Activated CD4-positive, alpha-beta T cell treated with anti-CD3 and anti-CD28 coated beads, Interleukin-2, amount 10 ng/mL, durations not matched to agents 7 days and 5 days (primary cell): ENCODE data around the gene CALD1. TPM values are rescaled to one million over a fixed set of nuclear protein-coding genes. Genes with fewer than 3 reads are reported as not detected.

Experiments
- CTCF ChIA-PET: fragments of 350-600 bp; sonication (Branson Sonifier 250); formaldehyde crosslinking; loops from one replicate; lab custom pipeline; 2021; ENCODE audit warnings: antibody characterized with exemption; lab: Charles Lee
- POLR2A ChIA-PET: fragments of 350-600 bp; sonication (Branson Sonifier 250); formaldehyde crosslinking; loops from one replicate; lab custom pipeline; 2021; ENCODE audit warnings: antibody characterized with exemption; lab: Charles Lee
- DNase-seq: peaks from one replicate; pipeline ENCODE4 v3.0.0-alpha.2; 2020
- H3K27ac Mint-ChIP-seq: one replicate; pipeline ENCODE4 v1.8.0; 2021; ENCODE audit warnings: mild to moderate bottlenecking, moderate library complexity, mixed read lengths
- H3K27me3 Mint-ChIP-seq: one replicate; pipeline ENCODE4 v1.8.0; 2021; ENCODE audit warnings: mixed read lengths
- H3K36me3 Mint-ChIP-seq: one replicate; pipeline ENCODE4 v1.8.0; 2021; ENCODE audit warnings: low read depth, mixed read lengths
- H3K4me1 Mint-ChIP-seq: one replicate; pipeline ENCODE4 v1.8.0; 2021; ENCODE audit warnings: mixed read lengths
- H3K4me3 Mint-ChIP-seq: one replicate; pipeline ENCODE4 v1.8.0; 2021; ENCODE audit warnings: mild to moderate bottlenecking, moderate library complexity, mixed read lengths
- H3K9me3 Mint-ChIP-seq: one replicate; pipeline ENCODE4 v1.8.0; 2021; ENCODE audit warnings: mixed read lengths
- total RNA-seq, 2 experiments: library from RNA; stranded (reverse); gene quantifications; one replicate each; pipeline ENCODE4 v1.2.3, GENCODE V29; 2021

Gene CALD1
- total RNA-seq, 2 experiments from 2014 or later, result 0.10 to 0.17 TPM

GRCh38 chr7:134887523-134887922 is 108.1 kb downstream of the CALD1 start:
- H3K27ac Mint-ChIP-seq, result no peak overlapping the region
- peaks cover 3% of the 10 kb centered on the region for H3K27me3 Mint-ChIP-seq
- POLR2A ChIA-PET, result no interaction called here
- peaks cover 2% of the 10 kb centered on the region for H3K36me3 Mint-ChIP-seq
- no peaks in the 10 kb centered on the region for H3K9me3 Mint-ChIP-seq
- H3K4me1 Mint-ChIP-seq, result peaks cover 20% of the 10 kb centered on the region
- CTCF ChIA-PET, result interaction anchor here (1.7 kb wide), 1 partner anchor 17 kb away, joined by 4 read pairs; no protein-coding TSS in a partner anchor
- H3K4me3 Mint-ChIP-seq, result no peak overlapping the region
- DNase-seq, result no peak

- H3K27me3 Mint-ChIP-seq, result peaks cover 6% of the 10 kb centered on the region
- peaks cover 2% of the 10 kb centered on the region for H3K36me3 Mint-ChIP-seq
- H3K27ac Mint-ChIP-seq, result no peak overlapping the region
- CTCF ChIA-PET, result interaction anchor here (0.5 to 1.7 kb wide), 2 partner anchors 17 to 148 kb away, joined by 4 read pairs; no protein-coding TSS in a partner anchor
- DNase-seq, result no peak
- no peak overlapping the region for H3K4me3 Mint-ChIP-seq
- H3K4me1 Mint-ChIP-seq, result peaks cover 20% of the 10 kb centered on the region
- H3K9me3 Mint-ChIP-seq, result no peaks in the 10 kb centered on the region
- POLR2A ChIA-PET, result no interaction called here
Observed at GRCh38 chr7:134888141-134888740, 108.8 kb downstream of the CALD1 start.

GRCh38 chr7:134890246-134891240 is 111.1 kb downstream of the CALD1 start:
- no peak overlapping the region for H3K4me3 Mint-ChIP-seq
- no peak for DNase-seq
- ChIA-PET CTCF (interaction anchor here (0.6 to 1.3 kb wide), 2 partner anchors 28 to 172 kb away, joined by 3 to 6 read pairs; no protein-coding TSS in a partner anchor), POLR2A (no interaction called here)
- peaks cover 6% of the 10 kb centered on the region for H3K27me3 Mint-ChIP-seq
- no peak overlapping the region for H3K27ac Mint-ChIP-seq
- peaks cover 9% of the 10 kb centered on the region for H3K9me3 Mint-ChIP-seq
- H3K36me3 Mint-ChIP-seq, result peaks cover 2% of the 10 kb centered on the region
- peaks cover 19% of the 10 kb centered on the region for H3K4me1 Mint-ChIP-seq

GRCh38 chr7:134891262-134891695 is 111.8 kb downstream of the CALD1 start:
- Mint-ChIP-seq H3K9me3 (peaks cover 14% of the 10 kb centered on the region), H3K4me3 (no peak overlapping the region), H3K36me3 (peaks cover 6% of the 10 kb centered on the region), H3K4me1 (peaks cover 12% of the 10 kb centered on the region), H3K27me3 (peaks cover 8% of the 10 kb centered on the region), H3K27ac (no peak overlapping the region)
- ChIA-PET POLR2A (no interaction called here), CTCF (no interaction called here)
- no peak for DNase-seq

GRCh38 chr7:134891696-134892678 is 112.6 kb downstream of the CALD1 start:
- Mint-ChIP-seq H3K36me3 (peaks cover 6% of the 10 kb centered on the region), H3K27ac (no peak overlapping the region), H3K4me1 (peaks cover 5% of the 10 kb centered on the region), H3K4me3 (no peak overlapping the region), H3K27me3 (peaks cover 8% of the 10 kb centered on the region), H3K9me3 (peaks cover 18% of the 10 kb centered on the region)
- ChIA-PET CTCF (no interaction called here), POLR2A (no interaction called here)
- DNase-seq, result no peak

GRCh38 chr7:134892963-134893362 is 113.5 kb downstream of the CALD1 start:
- DNase-seq, result no peak
- peaks cover 3% of the 10 kb centered on the region for H3K4me1 Mint-ChIP-seq
- H3K36me3 Mint-ChIP-seq, result peaks cover 6% of the 10 kb centered on the region
- ChIA-PET CTCF (no interaction called here), POLR2A (no interaction called here)
- no peak overlapping the region for H3K27ac Mint-ChIP-seq
- H3K9me3 Mint-ChIP-seq, result peaks cover 20% of the 10 kb centered on the region
- H3K4me3 Mint-ChIP-seq, result no peak overlapping the region
- peaks cover 8% of the 10 kb centered on the region for H3K27me3 Mint-ChIP-seq

- Mint-ChIP-seq H3K27me3 (peaks cover 8% of the 10 kb centered on the region), H3K9me3 (peaks cover 20% of the 10 kb centered on the region), H3K36me3 (peaks cover 6% of the 10 kb centered on the region), H3K4me3 (no peak overlapping the region), H3K27ac (no peak overlapping the region), H3K4me1 (peaks cover 4% of the 10 kb centered on the region)
- ChIA-PET POLR2A (no interaction called here), CTCF (no interaction called here)
- DNase-seq, result no peak
Observed at GRCh38 chr7:134893920-134894319, 114.5 kb downstream of the CALD1 start.

GRCh38 chr7:134894928-134895327 is 115.5 kb downstream of the CALD1 start:
- Mint-ChIP-seq H3K27ac (no peak overlapping the region), H3K36me3 (peaks cover 6% of the 10 kb centered on the region), H3K4me1 (peaks cover 11% of the 10 kb centered on the region), H3K27me3 (peaks cover 8% of the 10 kb centered on the region), H3K9me3 (peaks cover 20% of the 10 kb centered on the region), H3K4me3 (no peak overlapping the region)
- no peak for DNase-seq
- ChIA-PET CTCF (interaction anchor here (0.8 kb wide), 1 partner anchor 101 kb away, joined by 3 read pairs; no protein-coding TSS in a partner anchor), POLR2A (no interaction called here)

- peaks cover 20% of the 10 kb centered on the region for H3K9me3 Mint-ChIP-seq
- peaks cover 6% of the 10 kb centered on the region for H3K36me3 Mint-ChIP-seq
- peaks cover 8% of the 10 kb centered on the region for H3K27me3 Mint-ChIP-seq
- no peak overlapping the region for H3K4me3 Mint-ChIP-seq
- no peak overlapping the region for H3K27ac Mint-ChIP-seq
- peaks cover 12% of the 10 kb centered on the region for H3K4me1 Mint-ChIP-seq
- ChIA-PET CTCF (interaction anchor here (0.8 kb wide), 1 partner anchor 102 kb away, joined by 3 read pairs; no protein-coding TSS in a partner anchor), POLR2A (no interaction called here)
- DNase-seq, result no peak
Observed at GRCh38 chr7:134896073-134896472, 116.6 kb downstream of the CALD1 start.

- Mint-ChIP-seq H3K4me1 (peaks cover 9% of the 10 kb centered on the region), H3K9me3 (peaks cover 20% of the 10 kb centered on the region), H3K36me3 (peaks cover 4% of the 10 kb centered on the region), H3K27ac (no peak overlapping the region), H3K27me3 (peaks cover 5% of the 10 kb centered on the region), H3K4me3 (no peak overlapping the region)
- ChIA-PET POLR2A (no interaction called here), CTCF (interaction anchor here (1.4 kb wide), 1 partner anchor 16 kb away, joined by 4 read pairs; no protein-coding TSS in a partner anchor)
- DNase-seq, result no peak
Observed at GRCh38 chr7:134897936-134898335, 118.5 kb downstream of the CALD1 start.

- peaks cover 17% of the 10 kb centered on the region for H3K9me3 Mint-ChIP-seq
- H3K36me3 Mint-ChIP-seq, result peaks cover 4% of the 10 kb centered on the region
- no peak overlapping the region for H3K27ac Mint-ChIP-seq
- no peak overlapping the region for H3K4me3 Mint-ChIP-seq
- peaks cover 9% of the 10 kb centered on the region for H3K4me1 Mint-ChIP-seq
- DNase-seq, result no peak
- CTCF ChIA-PET, result interaction anchor here (1.2 kb wide), 1 partner anchor 88 kb away, joined by 3 read pairs; no protein-coding TSS in a partner anchor
- peaks cover 2% of the 10 kb centered on the region for H3K27me3 Mint-ChIP-seq
- POLR2A ChIA-PET, result no interaction called here
Observed at GRCh38 chr7:134899729-134900128, 120.3 kb downstream of the CALD1 start.
